Measurements from ENCODE around the gene FAM78A.

FAM78A gene

DNA sequence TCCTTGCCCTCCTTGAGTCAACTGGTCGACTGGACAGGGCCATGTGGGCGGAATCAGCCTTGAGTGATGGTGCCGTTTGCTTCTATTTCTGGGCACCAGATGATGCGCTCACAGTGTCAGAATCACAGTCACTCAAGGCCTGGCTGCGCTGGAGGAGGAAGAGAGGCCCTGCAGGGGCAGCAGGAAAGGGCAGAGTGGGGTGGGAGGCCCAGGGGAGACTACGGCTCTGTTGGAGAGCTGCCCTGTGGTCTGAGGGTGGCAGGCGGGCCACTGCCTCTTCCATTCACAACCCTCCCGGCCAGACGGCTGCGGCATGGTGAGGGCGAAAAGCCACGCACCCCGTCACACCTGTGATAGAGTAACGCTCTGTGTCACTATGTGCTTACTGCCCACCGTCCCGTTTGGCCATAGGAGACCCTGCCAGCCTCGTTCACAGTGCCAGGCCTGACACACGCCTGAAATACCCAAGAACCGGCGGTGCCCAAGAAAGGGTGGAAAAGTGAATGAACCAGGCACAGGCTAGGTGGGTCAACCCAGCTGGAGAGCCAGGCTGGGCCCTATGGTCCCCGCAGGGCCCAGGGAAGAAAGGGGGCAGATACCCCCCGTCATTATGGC, 23.1 kb upstream of the FAM78A start:
- TF ChIP-seq ZFX (IDR thresholded peaks at IDR 0.05) (no peak), CTCF (conservative IDR thresholded peaks at IDR 0.05) (no peak)
- H3K27ac ChIP-seq = no peak overlapping the region

DNA sequence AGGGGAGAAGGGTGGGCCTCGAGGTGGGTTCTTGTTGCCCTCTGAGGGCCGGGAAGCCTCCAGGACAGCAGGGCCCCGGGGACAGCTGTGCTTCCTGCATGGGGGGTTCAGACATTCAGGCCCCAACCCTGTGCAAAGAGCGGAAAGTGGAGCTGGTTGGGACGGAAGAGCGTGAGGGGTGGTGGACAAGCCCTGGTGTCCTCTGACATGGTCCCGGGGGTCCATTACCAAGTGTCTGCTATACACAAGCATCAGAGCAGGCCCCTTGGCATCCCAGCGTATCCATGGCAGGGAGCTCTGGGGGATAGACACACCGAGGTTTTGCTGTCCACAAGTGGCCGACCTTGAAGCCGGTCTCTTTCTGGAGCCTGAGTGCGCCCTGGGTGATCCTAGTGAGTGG, 22.5 kb upstream of the FAM78A start:
- no peak overlapping the region for H3K27ac ChIP-seq
- no peak for TF ChIP-seq ZFX (IDR thresholded peaks at IDR 0.05)
- no peak for TF ChIP-seq CTCF (conservative IDR thresholded peaks at IDR 0.05)

DNA sequence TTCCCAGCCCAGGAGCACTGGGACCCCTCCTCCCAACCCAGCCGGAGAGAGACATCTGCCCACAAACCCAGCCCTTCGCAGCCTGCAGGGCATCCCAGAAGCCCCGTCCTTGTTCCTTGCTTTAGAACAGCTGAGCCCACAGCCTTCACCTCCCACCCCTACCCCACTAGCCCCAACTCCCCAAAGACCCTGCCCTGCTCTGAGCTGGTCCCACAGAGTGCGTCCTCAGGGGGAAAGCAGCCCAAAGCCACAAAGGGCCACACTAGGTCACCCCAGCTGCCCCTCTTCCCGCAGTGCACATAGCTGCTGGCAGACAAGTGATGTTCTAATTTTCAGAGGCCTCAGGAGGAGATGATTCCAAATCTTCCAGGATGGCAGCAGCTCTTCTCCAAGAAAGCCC, 22.0 kb upstream of the FAM78A start:
- TF ChIP-seq ZFX (IDR thresholded peaks at IDR 0.05) (no peak), CTCF (conservative IDR thresholded peaks at IDR 0.05) (no peak)
- H3K27ac ChIP-seq = no peak overlapping the region

DNA sequence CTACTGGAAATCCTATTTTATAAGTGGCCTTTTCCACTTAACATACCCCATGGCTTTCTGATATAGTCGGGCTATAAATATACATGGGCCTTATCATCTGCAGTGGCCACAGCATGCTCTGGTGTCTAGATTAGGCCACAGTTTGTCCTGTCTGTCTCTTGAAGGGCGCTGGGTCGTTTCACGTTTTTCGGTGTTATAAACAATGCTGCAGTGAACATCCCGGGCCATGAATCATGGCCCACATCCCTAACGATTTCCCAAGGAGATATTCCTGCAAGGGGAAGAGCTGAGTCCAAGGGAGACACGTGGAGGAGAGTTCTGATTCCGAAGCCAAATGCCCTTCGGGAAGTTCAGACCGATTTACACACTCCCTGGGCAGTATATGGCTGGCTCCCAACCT, 21.6 kb upstream of the FAM78A start:
- no peak overlapping the region for H3K27ac ChIP-seq
- TF ChIP-seq ZFX (IDR thresholded peaks at IDR 0.05) (no peak), CTCF (conservative IDR thresholded peaks at IDR 0.05) (no peak)

GRCh38 chr9:131296906-131297500, 20.7 kb upstream of the FAM78A start:
- H3K27ac ChIP-seq = no peak overlapping the region
- TF ChIP-seq ZFX (IDR thresholded peaks at IDR 0.05) = no peak
- no peak for TF ChIP-seq CTCF (conservative IDR thresholded peaks at IDR 0.05)

DNA sequence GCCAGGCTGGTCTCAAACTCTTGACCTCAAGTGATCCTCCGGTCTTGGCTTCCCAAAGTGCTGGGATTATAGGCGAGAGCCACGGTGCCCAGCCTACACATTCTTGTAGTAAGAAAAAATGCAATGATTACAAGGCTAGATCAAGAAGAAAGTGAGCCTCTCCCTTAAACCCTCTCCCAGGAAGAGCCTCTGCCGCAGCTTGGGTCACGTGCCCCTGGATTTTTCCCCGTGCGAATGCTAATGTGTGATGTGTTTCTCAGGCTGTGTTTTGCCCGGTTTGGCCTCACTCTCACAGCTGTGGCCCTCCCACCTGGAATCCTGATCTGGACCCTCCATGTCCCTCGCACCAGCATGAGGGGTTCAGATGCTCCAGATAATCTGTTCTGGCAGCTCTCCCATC, 20.1 kb upstream of the FAM78A start:
- H3K27ac ChIP-seq = no peak overlapping the region

More for the DNA sequence above, 20.1 kb upstream of the FAM78A start:
- TF ChIP-seq ZFX (IDR thresholded peaks at IDR 0.05) = no peak
- no peak for TF ChIP-seq CTCF (conservative IDR thresholded peaks at IDR 0.05)
